Stomach (tissue), 9 donors: ENCODE data around the gene TF. TPM values are rescaled to one million over a fixed set of nuclear protein-coding genes. Genes with fewer than 3 reads are reported as not detected.

Experiments used
- DNase-seq, 2 donors: peaks; one replicate each; pipeline versions ENCODE4 v3.0.0 to v3.0.0-alpha.2; 2013 to 2019
- H3K27ac ChIP-seq, 5 donors: fragments of 200-600 bp in 4 of 5; sonication (generic) in 4 of 5; one replicate each; pipeline ENCODE4 v1.5.1; 2013 to 2019; ENCODE audit warnings: mild to moderate bottlenecking in 1 of 5, moderate library complexity in 1 of 5
- H3K27me3 ChIP-seq, 3 donors: fragments of 200-600 bp; sonication (generic); one replicate each; pipeline ENCODE4 v1.5.1; 2017 to 2019; ENCODE audit warnings: mixed run types in 1 of 3
- H3K36me3 ChIP-seq, 4 donors: fragments of 200-600 bp; sonication (generic); 1 replicate in 3 of 4; 2 replicates in 1 of 4; pipeline ENCODE4 v1.5.1; 2016 to 2019
- H3K4me1 ChIP-seq, 4 donors: fragments of 200-600 bp; sonication (generic); one replicate each; pipeline ENCODE4 v1.5.1; 2016 to 2019
- H3K4me3 ChIP-seq, 4 donors: fragments of 200-600 bp; sonication (generic) in 3 of 4; one replicate each; pipeline ENCODE4 v1.5.1; 2016 to 2019; ENCODE audit warnings: mild to moderate bottlenecking in 1 of 4
- H3K9me3 ChIP-seq, 4 donors: fragments of 200-600 bp; sonication (generic); one replicate each; pipeline ENCODE4 v1.5.1; 2016 to 2019
- EP300 ChIP-seq: sonication (generic); formaldehyde crosslinking; IDR thresholded peaks from one replicate; pipeline ENCODE4 v1.6.1; 2017; ENCODE audit warnings: antibody characterized with exemption
- POLR2A ChIP-seq, 4 donors: fragments of 450-650 bp; IDR thresholded peaks; one replicate each; pipeline ENCODE4 v1.6.1; 2016; ENCODE audit warnings: antibody characterized with exemption in 4 of 4, control low read depth in 2 of 4, mild to moderate bottlenecking in 1 of 4, moderate library complexity in 1 of 4
- POLR2AphosphoS5 ChIP-seq, 3 donors: sonication (generic); formaldehyde crosslinking; IDR thresholded peaks; one replicate each; pipeline ENCODE4 v1.6.1; 2016; ENCODE audit warnings: antibody characterized with exemption in 3 of 3
- WGBS, 5 donors: extraction: QIAGEN DNeasy Blood & Tissue Kit in 3 of 5; methylation state at CpG; one replicate each; pipeline versions ENCODE4 v1.1.5 to v1.1.7; 2013 to 2018; 5-methylcytosine and 5-hydroxymethylcytosine counted together
- intact Hi-C: fragments of 100-400 bp; cut with DNase I; formaldehyde crosslinking; loops from one replicate; pipeline ENCODE4 v1.15.1; 2023; ENCODE audit warnings: low total_unique reads
- polyA plus RNA-seq, 3 donors: library from polyadenylated mRNA; stranded (reverse); fragments of 200-250 nt; gene quantifications; one replicate each; pipeline ENCODE4 v1.2.3, GENCODE V29; 2013
- total RNA-seq, 5 donors: library from RNA; depleted of rRNA; stranded (reverse); fragments of >200 nt; gene quantifications; one replicate each; pipeline versions ENCODE4 v1.1.0 to v1.2.3, GENCODE V29; 2014 to 2016
- TF ChIP-seq, protein P1 (sequence below), 7 experiments: fragments of 450-650 bp in 4 of 7; fragments of 200-600 bp in 3 of 7; sonication (generic) in 3 of 7; IDR thresholded peaks; one replicate each; pipeline ENCODE4 v1.5.1; 2016 to 2019; ENCODE audit warnings: antibody characterized with exemption in 7 of 7, control low read depth in 2 of 7, mild to moderate bottlenecking in 1 of 7
- donor health status: healthy with polysubstance abuse.
- donor health status: Bipolar disorder and iron deficiency.
- donor health status: healthy.

TF gene
- total and polyA plus RNA-seq, 8 donors: under 0.01 to 16.2 (median 0.68) TPM; not detected in 1

DNA sequence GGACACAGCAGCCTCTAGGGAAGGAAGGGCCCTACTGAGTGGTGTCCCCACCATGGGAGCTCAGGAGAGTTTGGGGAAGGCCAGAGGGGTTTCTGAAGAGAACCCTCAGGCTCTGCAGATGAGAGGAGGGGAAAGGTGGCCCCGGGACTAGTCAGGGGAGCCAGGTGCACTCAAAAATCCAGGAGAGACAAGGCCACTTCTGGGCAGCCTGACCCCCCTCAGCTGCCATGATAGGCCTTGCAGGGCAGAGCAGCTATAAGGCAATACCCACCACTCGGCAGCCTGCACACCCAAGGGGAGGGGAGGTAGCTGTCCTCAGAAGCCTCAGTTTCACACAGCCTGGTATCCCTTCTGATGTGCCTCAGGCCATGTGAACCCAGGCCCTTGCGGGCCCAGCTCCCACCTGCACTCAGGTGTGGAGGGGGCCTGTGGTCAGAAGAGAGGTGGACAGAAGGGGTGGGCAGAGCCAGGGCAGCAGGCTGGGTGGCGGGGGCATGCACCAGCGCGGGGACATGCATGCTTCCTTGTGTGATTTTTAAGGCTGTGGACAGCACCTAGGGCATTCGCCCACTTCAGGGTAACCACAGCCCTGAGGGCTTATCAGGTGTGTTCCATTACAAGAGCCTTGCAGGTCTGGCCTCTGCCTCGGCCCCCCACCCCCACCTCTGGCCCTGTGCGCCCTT is 94.0 kb downstream of the TF start:
- Histone ChIP-seq H3K27ac (no peak overlapping the region), H3K9me3 (no peaks in the 10 kb centered on the region), H3K4me1 (no peaks in the 10 kb centered on the region), H3K4me3 (no peak overlapping the region), H3K36me3 (peaks cover 0 to 29% (median 11%) of the 10 kb centered on the region in 4 donors), H3K27me3 (no peaks in the 10 kb centered on the region)
- DNase-seq: no peak
- intact Hi-C loops: no loop called here
- TF ChIP-seq POLR2A (IDR thresholded peaks at IDR 0.05) (no peak), POLR2AphosphoS5 (IDR thresholded peaks at IDR 0.05) (no peak), EP300 (no peak)
- TF ChIP-seq, protein P1, sequence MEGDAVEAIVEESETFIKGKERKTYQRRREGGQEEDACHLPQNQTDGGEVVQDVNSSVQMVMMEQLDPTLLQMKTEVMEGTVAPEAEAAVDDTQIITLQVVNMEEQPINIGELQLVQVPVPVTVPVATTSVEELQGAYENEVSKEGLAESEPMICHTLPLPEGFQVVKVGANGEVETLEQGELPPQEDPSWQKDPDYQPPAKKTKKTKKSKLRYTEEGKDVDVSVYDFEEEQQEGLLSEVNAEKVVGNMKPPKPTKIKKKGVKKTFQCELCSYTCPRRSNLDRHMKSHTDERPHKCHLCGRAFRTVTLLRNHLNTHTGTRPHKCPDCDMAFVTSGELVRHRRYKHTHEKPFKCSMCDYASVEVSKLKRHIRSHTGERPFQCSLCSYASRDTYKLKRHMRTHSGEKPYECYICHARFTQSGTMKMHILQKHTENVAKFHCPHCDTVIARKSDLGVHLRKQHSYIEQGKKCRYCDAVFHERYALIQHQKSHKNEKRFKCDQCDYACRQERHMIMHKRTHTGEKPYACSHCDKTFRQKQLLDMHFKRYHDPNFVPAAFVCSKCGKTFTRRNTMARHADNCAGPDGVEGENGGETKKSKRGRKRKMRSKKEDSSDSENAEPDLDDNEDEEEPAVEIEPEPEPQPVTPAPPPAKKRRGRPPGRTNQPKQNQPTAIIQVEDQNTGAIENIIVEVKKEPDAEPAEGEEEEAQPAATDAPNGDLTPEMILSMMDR (IDR thresholded peaks at IDR 0.05): no peak
- 88 to 94% (median 91%) methylated on average over 6 to 9 of the region's 9 CpGs for WGBS, 5 donors

DNA sequence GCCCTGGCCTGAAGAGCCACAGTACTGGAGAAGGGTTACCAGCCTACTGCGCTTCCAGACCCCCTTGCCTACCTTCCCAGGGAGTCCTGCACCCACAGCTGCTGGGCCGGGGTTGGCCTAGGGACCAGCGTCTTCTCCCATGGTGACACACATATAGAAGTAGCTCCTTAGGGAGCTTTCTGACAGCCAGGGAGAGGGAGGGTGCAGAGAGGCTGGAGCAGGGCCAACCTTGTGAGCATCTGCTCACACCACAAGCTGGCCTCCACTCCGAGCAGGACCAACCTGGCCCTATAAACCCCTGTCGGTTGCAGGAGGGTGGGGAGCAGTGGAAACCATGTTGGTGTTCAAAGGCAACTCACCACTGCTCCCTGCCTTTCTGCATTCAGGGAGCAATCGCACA is 94.6 kb downstream of the TF start:
- no peak overlapping the region for H3K4me3 ChIP-seq
- H3K27me3 ChIP-seq: no peaks in the 10 kb centered on the region
- no peaks in the 10 kb centered on the region for H3K9me3 ChIP-seq
- H3K36me3 ChIP-seq: peaks cover 0 to 29% (median 11%) of the 10 kb centered on the region in 4 donors
- intact Hi-C loops: no loop called here
- no peak overlapping the region for H3K27ac ChIP-seq
- WGBS, 5 donors: 81 to 91% (median 89%) methylated on average over 3 to 6 of the region's 6 CpGs; no CpG with 5 or more reads in 1 of the 5 donors
- DNase-seq: no peak
- no peaks in the 10 kb centered on the region for H3K4me1 ChIP-seq
- TF ChIP-seq, protein P1 (IDR thresholded peaks at IDR 0.05): no peak
- no peak for TF ChIP-seq EP300
- no peak for TF ChIP-seq POLR2AphosphoS5 (IDR thresholded peaks at IDR 0.05)
- no peak for TF ChIP-seq POLR2A (IDR thresholded peaks at IDR 0.05)

DNA sequence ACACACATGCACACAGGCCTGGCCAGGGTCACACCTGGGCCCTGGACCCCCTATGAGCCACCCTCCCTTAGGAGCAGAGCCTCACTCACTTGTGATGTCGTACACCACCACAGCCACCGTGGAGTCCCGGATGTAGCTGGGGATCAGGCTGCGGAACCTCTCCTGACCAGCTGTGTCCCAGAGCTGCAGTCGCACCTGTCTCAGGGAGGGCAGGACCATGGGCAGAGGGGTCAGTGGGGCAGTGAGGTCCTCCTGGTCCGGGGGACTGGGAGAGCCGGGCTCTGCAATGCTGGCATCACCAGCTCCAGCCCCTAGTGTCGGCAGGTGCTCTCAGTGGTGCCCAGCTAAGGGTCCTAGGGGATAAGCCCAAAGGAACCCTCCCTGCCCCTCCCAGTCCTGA is 95.0 kb downstream of the TF start:
- Histone ChIP-seq H3K27ac (no peak overlapping the region), H3K27me3 (no peaks in the 10 kb centered on the region), H3K4me3 (no peak overlapping the region), H3K4me1 (no peaks in the 10 kb centered on the region), H3K36me3 (peaks cover 0 to 29% (median 11%) of the 10 kb centered on the region in 4 donors), H3K9me3 (no peaks in the 10 kb centered on the region)
- no peak for DNase-seq
- TF ChIP-seq EP300 (no peak), POLR2A (IDR thresholded peaks at IDR 0.05) (no peak), POLR2AphosphoS5 (IDR thresholded peaks at IDR 0.05) (no peak)
- TF ChIP-seq, protein P1 (IDR thresholded peaks at IDR 0.05): no peak
- 94 to 100% (median 96%) methylated on average over 3 to 8 of the region's 8 CpGs for WGBS, 5 donors
- intact Hi-C loops: no loop called here

DNA sequence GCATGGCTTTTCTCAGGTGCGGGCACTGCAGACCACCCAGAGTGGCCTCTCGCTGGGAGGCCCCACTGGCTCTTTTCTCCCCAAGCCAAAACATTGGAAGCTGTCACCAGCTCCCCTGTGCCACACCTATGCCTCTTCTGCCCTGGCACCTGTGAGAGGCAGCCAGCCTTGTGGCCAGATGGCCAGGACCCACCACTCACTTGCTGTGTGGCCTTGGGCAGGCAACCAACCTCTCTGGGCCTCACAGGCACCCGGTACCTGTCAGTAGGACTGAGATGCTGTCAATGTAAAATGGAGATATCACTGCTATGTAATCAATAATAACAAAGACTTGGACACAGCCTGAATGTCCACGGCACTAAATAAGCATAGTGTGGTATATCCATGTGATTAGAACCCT is 96.0 kb downstream of the TF start:
- TF ChIP-seq, protein P1 (IDR thresholded peaks at IDR 0.05): no peak
- no peak for TF ChIP-seq POLR2A (IDR thresholded peaks at IDR 0.05)
- no peak for TF ChIP-seq EP300
- TF ChIP-seq POLR2AphosphoS5 (IDR thresholded peaks at IDR 0.05): no peak
- Histone ChIP-seq H3K9me3 (no peaks in the 10 kb centered on the region), H3K27me3 (no peaks in the 10 kb centered on the region), H3K27ac (no peak overlapping the region), H3K4me1 (no peaks in the 10 kb centered on the region), H3K4me3 (no peak overlapping the region), H3K36me3 (peaks cover 0 to 29% (median 11%) of the 10 kb centered on the region in 4 donors)
- WGBS, 5 donors: 63 to 73% (median 71%) methylated on average over 2 to 4 of the region's 4 CpGs
- intact Hi-C loops: no loop called here
- no peak for DNase-seq
